ENCODE measurements around the gene MYL1.

The MYL1 gene
- 0 reads per million in 2 donors for total RNA-seq

GRCh38 chr2:210315015-210315788 is at the start of gene MYL1:
TSS of gene MYL1 (minus strand) at chr2:210315174. CDS start at chr2:210315042, 132 bp downstream.
- no peak for DNase-seq

DNA sequence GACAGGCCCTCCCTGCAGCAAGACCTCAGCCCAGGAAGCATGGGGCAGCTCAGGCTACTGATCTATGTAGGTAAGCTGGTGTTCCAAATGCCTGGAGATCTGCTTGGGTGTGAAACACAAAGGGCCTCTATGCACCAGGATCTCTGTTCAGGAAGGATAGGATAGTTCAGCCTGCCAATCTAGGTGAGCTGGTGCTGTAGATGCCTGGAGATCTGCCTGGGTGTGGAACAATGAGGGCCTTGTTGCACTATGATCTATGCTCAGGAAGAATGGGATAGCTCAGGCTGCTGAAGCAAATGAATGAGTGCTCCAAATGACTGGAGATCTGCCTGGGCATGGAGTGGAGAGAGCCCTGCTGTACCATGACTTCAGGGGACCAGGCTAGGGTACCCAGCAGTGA is 48.9 kb upstream of the MYL1 start:
- DNase-seq: no peak

DNA sequence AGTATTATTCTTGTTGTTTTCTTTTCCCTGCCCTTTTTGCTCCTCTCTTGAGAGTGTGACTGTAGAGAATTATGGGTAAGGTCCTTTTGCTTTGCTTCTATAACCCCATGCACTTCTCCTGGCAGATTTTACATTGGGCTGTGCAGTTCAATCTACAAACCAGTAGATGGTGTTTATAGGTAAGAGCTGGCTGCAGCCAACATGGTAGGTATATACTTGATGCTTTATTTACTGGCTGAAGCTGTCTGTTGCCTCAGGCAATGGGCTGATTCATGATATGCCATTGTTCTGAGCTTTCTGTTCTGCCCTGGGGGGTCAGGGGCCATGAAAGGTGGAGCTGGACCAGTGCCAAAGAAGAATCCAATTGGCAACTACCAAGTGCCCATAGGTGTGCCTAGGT is 48.3 kb upstream of the MYL1 start:
- no peak for DNase-seq

GRCh38 chr2:210360412-210360811 is 45.4 kb upstream of the MYL1 start:
- no peak for DNase-seq

GRCh38 chr2:210356944-210357343 is 42.0 kb upstream of the MYL1 start:
- DNase-seq: no peak

DNA sequence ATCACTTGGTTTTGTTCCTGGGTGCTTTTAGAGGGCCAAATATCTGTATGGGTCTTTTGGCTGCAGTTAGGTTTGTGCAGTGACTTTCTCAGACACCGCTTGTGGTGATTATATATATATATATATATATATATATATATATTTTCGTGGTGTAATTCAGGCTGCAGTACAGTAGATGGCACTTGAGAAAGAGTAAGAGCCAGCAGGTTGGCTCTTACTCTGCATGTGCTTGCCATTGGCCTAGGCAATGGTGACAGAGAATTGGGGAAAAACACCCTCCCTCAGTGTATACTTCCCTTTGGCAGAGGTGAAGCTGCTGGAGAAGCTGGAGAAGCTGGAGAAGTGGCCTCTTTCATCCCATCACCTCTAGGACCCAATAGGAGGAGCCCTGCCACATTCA is 22.2 kb upstream of the MYL1 start:
- DNase-seq: no peak

DNA sequence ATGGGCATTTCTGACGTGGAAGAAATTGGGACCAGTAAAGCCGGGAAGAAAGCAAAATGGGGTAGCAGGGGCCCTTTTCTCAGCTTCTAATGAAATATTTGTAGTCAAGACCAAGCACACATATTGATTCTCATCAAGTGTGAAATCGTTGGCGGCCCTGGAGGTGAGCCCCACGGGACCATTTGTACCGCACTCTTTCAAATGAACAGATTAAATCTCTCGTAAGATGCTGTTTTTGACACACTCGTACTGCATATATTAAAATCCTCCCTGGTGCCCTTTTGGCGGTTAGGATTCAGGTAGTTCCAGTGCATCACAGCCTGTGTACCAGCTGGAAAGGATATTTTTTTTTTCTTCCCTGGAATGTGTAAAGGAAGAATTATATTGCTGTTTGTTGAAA is 9.9 kb upstream of the MYL1 start:
- DNase-seq: no peak

GRCh38 chr2:210324458-210324857 is 9.5 kb upstream of the MYL1 start:
- DNase-seq: no peak

DNA sequence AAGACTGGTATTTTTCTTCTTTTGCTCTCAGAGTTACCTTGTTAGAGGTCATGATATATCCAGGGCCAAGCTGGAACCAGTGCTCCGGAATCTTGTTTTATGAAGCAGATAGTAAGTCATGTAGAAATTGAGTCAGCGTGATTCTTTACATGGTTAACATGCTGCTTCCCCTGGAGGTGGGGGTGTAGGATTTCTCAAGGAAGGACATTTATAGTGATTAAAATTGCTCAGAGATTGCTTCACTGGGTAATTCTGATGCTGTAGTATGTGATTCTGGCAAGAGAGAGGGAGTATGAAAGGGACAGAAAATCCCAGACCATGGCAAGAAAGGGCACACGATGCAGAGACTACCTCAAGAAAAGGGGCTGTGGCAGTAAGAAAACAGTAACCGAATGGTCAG is 8.0 kb upstream of the MYL1 start:
- no peak for DNase-seq

DNA sequence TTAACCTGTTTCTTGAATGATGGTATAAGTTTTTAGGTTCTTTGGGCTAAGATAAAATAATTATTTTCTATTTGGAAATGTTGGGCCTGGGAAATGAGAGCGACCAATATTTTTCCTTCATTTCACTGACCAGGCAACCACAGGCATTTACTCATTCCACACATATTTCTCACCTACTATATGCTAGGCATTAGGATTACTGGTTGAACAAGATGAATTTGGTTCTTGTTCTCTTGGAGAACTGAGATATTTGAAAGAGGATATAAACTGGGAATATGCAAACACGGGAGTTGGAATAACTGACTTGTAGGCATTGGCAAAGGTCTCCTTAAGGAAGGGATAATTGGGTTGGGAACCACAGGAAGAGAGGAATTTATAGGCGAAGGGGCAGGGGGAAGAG is 3.9 kb upstream of the MYL1 start:
- no peak for DNase-seq

DNA sequence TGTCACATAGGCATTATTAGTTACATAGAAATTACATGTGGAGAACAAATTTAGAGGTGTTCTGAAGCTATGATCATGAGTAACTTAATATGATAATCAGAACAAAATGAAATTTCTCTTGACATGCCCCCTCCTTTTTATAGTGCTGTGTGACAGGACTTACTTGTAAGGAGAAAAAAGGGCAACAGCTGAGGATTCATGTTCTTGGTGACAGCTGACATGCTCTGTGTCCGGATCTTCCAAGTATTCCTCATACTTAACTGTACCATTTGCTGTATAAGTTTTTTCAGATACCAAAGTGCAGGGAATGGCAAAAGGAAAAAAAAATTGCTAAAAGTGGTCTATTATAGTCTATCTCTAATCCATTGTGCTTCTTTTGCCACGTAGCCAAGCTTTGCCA is 3.5 kb upstream of the MYL1 start:
- no peak for DNase-seq

GRCh38 chr2:210310550-210310949 is 4.4 kb downstream of the MYL1 start:
- DNase-seq: no peak

DNA sequence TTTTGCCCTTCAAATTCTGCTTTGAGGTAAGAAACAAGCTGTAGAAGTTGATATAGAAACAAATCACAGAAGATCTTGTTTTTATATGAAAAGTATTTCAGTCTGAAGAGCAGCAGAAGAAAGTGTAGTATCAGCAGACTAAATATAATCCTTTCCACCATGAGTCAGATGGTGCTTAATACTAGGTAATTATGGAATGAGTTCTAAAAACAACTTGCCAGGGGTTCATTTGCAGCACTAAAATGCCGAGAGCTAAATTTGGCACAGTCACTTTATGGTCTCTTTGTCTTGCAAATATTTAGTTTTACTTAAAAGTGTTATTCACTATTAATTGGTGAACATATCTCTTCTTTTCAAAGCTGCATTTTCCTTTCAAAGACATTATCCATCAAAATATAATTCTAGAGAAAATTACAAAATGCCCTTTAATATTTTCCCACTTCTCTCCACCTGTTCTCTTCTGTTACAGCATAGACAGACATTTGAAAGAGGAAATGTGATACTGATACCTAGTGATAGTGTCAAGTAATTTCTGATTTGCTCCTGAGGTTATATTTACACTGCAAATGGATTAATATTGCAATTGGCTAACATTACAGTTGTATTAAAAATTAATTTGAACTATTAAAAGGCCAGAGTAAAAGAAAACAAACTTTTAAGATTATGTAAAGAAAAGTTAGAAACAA is 5.3 kb downstream of the MYL1 start:
- no peak for DNase-seq

DNA sequence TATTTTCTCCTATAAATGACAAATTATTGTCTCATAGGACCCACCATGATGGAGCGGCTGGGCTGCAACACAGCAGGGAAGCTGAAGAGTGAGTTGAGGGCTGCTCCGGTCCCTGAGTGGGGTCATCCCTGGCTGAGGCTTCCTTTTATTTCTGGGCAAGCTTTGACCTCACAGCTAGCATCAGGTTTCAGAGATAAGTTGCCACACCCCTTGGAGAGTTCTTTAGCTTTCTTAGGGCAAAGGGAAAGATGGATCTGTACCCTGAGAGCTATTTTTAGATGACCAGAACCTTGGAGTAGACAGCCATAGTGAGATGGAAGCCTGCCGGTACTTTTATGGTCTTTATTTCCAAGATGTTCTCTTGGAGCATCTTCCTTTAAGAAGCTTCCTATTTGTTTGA is 11.5 kb downstream of the MYL1 start:
- no peak for DNase-seq

DNA sequence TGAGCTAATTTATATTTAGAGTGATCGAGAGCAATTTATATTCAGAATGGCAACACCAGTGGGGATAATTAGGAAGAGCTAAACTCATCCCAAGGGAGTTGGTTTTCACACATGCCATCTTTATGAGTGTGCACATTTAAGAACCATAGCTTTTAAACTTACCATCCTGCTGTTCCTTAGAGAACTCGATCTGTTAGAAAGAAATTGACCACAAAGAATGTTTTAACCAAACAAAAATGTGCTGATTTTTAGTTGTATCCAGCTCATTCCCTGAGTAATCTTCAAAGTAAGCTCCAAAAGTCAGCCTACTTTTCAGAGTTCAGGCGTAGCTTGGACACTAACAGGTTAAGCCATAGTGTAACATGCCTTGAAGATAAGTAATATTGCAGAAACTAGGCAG is 12.6 kb downstream of the MYL1 start:
- DNase-seq: no peak

DNA sequence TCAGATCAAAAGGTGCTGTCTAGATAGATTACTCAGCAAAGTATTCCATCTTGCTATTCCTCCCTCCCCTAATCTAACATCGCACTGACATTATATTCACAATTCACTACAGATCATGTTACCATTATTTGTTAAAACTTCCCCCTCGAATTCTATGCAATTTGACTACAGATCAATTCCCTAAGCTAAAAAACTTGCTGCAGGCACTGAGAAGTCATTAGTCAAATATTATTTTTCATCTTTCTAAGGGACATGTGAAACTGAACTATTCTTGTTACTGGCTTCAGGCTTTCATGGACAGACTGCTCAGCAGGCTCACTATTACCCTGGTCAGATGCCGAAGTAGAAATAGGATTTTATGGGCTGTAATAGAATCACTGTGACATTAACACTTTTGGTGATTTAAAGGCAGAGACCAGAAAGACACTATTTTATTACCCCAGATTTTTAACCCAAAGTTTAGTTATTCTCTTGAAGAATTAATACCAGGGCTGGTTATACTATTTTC is 15.1 kb downstream of the MYL1 start:
- DNase-seq: no peak

GRCh38 chr2:210288408-210288807 is 26.6 kb downstream of the MYL1 start:
- DNase-seq: no peak

GRCh38 chr2:210287301-210287700 is 27.7 kb downstream of the MYL1 start:
- no peak for DNase-seq

DNA sequence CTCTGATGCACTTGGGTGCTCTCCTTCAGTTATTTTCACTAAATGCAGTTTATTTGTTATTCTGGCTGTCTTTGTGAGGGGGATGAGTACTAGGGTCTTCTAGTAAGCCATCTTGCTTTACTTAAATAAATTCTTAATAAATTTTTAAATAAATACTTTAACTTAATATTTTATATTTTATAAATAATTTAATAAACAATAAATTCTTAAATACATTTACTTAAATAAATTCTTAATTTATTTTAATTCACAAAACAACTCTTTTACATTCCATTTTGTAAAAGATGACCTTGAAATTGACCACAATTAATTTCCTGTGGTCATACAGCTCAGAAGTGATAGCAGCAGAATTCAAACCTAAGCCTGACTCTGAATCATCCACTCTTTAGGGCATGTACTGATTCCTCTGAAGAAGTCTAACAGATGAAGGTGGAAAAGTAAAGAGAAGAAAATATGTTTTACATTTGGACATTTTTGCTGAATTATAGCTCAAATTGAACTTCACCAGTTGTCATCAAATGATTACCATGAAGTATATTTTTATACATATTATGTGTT is 28.8 kb downstream of the MYL1 start:
- no peak for DNase-seq

DNA sequence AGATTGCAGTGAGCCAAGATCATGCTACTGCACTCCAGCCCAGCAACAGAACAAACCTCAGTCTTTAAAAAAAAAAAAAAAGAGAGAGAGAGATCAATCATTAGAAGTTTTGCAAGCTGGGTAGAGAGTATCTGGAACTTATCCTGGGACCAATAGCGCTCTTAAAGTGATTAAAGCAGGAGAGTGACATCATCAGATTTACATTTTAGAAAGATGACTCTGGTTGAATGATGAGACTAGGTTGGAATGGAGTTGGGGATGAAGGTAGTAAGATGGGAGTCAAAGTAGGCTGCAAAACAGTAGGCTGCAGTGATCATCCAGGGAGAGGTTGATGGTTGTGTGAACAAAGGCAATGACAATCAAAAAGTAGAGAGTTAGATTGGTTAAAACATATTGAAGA is 37.8 kb downstream of the MYL1 start:
- no peak for DNase-seq

DNA sequence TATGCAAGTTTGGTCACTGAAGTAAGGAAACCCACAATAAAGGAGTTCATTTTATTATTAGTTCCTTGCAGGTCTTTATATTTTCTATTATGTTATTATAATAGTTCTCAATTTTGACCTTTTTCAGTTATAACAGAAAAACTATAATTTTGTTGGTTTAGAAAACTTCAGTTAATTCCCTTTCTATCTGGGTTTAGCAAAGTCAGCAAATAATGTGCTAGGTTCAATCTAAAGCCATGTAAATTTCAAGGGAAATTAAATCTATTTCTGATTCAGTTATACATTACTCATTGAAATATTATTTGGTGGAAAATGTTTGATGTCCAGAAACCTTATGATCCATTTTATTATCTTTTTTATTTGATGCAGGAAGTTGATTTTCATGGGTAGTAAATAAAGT is 43.7 kb downstream of the MYL1 start:
- DNase-seq: no peak

DNA sequence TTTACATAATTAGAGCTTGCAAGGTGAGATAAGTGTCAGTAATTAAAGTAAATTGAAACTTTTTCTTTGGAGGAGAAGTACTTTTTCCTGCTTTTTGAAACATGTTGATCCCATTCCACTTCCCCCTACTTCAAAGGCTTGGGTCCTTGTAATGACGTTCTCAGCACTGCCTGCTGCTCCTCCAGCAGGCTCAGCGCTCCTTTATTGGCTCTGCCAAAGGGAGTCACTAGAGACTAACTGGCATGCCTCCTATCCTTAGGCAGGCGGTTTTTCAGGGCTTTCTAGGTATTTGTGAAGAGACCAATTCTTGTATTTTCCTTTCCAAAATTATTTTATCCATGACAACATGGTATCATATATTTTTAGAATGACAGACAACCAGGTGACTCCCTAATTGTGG is 45.8 kb downstream of the MYL1 start:
- no peak for DNase-seq

DNA sequence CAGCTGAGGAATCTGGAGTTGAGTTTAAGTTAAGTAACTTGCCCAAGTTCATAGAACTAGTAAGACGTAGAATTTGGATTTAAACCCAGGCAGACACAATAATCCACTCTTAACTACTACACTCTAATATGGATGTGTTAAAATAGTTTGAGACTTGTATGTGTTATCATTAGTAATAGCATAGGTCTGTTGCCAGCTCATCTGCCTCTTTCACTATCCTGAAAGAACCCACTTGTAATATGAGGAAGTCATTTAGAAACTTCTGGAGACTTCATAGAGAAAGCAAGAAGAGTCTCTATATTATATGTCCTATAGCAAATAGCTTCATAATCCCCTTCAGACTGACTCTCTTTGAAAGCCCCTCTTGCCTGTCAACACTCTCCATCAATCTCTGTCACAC is 46.7 kb downstream of the MYL1 start:
- DNase-seq: no peak

DNA sequence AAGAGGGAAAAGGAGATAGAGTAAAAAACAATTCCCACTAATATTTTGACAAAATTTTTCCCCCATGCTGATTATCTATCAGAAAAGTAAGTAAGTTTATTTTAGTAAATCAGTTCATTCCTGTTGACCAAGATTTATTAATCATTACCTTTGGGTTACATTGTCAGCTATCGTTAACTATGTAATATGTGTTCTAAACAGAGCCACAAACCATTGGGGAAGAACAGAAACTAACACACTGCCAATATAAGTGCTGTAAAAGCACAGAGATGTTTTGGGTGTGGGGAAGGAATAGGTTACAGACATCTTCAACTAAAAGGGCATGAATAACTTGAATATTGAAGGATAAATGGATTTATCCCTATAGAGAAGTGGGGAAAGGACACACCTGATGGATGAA is 47.3 kb downstream of the MYL1 start:
- no peak for DNase-seq

Measured in activated gamma-delta T cell (primary cell).